Raji (cell line): Measurements from ENCODE around the gene IPO7.

Experiments
- POLR2A ChIP-seq: IDR thresholded peaks from 2 replicates; pipeline ENCODE4 v1.6.1; 2011; ENCODE audit warnings: low read depth, low read length, control low read depth; ENCODE audit not compliant: insufficient read depth

IPO7 gene

DNA sequence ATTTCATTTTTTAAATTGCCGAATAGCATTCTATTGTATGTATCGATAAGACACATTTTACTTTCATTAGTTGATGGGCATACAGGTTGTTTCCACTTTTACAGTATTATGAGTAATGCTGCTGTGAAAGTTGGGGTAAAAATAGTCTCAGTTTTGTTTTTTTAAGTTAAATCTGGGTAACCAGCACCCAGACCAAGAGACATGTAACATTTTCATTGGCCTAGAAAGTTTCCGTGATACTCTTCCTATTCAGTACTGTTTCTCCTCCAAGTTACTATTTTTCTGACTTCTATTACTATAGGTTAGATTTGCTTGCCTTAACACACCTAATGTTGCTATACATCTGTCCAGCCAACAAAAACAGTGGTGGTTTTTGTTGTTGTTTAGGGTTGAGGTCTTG is 12.3 kb downstream of the IPO7 start:
- TF ChIP-seq POLR2A, result no peak

DNA sequence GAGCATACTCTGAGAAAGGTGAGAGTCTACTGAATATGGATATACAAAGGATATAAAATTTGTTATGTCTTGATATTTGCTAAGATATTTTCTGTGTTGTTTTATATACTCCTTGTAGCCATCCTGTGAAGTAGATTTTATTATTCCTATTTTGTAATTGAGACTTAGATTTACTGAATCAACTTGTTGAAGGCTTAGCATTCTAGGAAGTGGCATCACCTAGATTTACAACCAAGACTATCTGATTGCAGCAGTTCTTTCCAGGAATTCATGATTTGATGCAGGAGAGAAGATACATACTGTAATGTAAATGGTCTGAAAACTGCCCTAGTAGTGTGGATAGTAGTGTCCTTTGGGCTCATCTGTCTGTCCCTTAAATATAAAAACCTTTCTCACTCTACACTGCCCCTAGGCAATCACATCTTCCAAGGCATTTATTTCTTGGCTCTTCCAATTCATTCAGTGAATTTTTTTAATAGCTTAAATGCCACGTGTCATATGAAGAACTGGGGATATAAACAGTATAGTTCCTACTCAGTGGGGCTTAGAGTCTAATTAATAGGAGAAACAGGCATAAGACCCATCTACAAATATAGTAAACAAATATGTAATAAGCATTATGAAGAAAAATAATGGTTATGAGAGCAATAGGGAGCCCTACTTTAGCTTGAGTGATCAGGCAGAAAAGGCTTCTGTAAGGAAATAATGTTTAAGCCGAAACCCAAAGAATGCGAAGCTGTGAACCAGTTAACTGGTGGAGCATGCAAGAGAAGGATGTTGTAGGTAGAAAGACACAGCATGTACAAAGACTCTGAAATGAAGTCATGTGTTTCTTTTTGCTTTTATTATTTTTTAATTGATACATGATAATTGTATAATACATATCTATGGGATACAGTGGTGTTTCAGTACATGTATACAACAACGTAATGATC is 13.6 kb downstream of the IPO7 start:
- TF ChIP-seq POLR2A, result no peak

DNA sequence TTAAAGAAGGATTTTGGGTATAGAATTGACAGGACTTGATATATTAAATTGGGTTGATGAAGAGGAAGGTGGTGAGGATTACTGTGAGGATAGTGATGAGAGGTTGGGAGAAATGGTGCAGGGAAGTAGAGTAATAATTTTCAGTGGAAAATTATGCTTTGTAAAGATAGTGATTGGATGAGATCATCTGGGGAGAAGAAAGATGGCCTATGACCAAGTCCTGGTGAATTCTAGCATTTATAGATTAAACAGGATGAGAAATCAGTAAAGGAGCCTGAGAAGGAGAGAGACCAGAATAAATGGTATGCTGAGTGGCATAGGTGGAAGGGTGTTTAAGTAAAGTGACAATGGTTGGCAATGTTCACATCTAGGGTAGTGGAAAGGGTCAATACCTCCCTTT is 15.0 kb downstream of the IPO7 start:
- no peak for TF ChIP-seq POLR2A

DNA sequence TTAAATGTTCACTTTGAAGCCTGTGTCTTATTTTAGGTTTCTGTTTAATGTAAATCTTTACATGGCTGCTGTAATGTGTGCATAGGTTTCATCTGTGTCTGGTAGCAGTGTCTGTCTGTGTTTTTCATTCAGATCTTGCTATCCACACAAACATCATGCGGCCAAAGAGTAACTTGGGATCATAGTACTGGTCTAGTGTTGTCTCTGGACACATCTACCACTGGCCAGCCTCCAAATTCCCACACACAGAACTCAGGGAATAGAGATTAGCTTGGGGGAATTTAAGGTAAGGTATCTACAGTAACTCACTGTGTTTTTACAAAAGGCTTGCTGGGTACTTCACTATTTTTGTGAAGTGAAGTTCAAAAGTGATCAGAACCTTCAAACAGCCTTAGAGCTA is 44.3 kb downstream of the IPO7 start:
- no peak for TF ChIP-seq POLR2A

DNA sequence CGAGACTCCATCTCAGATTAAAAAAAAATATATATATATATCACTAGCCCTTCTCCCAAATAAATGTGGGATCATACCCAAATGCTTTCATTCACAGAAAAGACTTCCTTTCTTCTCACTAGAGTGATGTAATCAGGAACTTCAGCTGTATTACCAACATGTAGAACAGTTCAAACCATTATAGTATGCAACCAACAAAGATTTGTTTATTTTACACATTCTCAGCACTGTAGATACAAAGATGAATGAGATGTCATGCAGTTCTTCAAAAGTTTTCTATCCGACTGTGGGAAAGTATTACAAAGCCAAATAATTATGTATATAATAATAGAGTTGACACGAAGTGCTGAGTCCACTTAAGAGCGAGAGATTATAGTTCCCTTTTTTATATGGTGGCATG is 54.2 kb downstream of the IPO7 start:
- no peak for TF ChIP-seq POLR2A

DNA sequence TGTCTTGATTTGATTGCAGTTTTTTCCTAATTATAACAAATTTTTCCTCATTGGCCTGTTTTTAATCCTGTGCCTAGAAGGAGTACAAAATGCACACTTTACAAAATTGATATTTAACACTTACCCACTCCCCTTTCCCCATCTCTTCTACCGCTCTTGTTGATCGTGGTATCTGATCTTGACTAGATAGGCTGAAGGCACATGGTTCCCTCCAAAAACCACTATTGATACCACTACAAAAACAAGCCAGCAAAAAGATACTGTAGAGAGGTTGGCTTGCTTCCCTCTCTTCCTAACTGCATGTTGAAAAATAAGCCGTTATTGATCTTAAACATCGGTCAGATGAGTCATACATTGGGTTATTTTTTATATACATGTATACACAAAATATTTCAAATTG is 61.8 kb downstream of the IPO7 start:
- TF ChIP-seq POLR2A, result no peak

DNA sequence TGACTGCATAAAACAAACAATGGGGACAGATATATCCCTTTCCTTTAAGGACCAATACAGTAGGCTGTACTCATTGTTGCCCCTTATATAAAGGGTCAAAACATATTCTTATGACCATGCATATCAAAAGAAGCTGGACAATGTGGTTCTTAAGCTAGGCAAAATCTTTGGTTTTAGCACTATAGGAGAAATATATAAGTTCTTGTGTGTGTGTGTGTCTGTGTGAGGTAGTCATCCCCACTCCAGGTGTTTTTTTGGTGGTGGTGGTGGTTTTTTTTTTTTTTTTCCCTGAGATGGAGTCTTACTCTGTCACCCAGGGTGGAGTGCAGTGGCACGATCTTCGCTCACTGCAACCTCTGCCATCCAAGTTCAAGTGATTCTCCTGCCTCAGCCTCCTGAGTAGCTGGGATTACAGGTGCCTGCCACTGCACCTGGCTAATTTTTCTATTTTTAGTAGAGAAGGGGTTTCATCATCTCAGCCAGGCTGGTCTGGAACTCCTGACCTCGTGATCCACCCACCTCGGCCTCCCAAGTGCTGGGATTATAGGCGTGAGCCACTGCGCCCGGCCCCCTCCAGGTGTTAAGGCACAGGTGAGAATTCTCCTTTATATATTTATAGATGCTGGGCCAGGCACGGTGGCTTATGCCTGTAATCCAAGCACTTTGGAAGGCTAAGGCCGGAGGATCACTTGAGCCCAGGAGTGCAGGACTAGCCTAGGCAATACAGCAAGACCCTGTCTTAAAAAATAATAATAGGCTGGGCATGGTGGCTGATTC is 64.3 kb downstream of the IPO7 start:
- TF ChIP-seq POLR2A, result no peak

DNA sequence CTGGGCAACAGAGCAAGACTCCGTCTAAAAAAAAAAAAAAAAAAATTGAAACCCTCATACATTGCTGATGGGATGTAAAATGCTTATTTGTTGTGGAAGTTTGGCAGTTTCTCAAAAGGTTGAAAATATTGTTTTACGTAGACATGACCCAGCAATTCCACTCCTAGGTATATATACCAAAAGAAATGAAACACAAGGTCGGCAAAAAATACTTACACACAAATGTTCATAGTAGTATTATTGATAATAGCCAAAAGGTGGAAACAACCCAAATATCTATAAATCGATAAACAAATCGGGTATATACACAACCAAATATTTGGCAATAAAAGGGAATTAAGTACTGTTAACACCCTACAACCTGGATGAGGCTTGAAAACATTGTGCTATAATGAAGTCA is 71.3 kb downstream of the IPO7 start:
- no peak for TF ChIP-seq POLR2A

DNA sequence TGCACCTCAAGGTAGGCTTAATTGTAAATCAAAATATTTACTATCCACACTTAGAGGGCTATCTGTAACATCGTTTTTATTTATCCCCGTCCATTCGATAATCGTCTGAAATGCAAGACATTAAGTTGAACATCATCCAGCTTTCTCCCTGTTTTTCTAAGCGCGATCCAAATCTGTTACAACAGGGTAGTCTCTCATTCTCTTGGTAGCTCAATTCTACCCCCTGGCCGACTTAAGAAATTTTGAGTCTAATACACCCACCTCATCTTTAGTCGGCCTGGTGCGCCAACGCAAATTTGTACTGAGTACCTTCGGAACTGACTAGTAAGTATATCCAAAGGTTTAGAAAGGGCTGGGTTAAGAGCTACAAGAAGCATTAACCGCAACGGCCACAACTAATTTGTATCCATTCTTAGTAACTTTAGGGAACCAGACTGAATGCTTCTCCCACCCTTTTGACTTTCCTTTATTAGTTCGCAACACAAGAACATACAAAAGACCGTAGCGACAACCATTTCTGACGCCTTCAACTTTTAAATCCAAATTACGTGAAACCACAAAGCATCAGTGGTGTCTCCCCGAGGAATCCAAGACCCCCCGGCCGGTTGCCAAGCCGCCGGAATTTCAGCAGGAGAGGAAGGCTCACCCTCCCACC is 75.3 kb downstream of the IPO7 start:
- no peak for TF ChIP-seq POLR2A

DNA sequence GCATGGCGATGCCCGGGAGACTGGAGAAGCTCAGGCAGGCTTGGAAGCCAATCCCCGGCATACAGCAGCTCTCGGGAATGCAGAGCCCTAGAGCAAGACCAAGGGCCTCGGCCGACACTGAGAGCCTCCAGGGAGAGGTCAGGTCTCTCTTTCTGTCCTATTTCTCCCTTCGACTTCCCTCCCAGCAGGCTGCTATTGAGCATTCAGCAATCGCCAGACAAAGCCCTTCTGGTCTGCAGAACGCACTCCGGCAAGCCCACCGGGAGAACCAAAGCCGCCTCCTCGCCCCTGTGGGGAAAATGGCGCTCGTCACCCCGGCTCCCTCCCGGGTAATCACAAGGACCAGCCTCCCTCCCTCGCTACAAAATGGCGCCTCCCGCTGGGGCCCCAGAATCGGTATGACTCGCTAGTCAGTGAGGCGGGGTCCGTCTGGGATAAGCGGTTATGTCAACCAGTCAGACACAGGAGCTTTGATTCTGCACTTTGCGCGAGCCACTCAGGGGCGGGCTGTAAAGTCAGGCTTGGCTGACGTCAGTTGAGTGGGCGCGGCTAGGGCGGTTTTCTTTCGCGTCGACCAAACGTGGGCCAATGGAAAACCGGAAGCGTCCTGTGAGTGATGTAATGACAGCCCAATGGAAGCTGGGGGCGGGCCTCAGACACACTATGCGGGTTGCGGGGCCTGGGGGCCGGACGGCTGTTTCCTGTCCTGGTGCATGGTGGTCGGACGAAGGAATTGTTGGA is 76.0 kb downstream of the IPO7 start, which contains the start of gene ZNF143:
TSS of gene ZNF143 (plus strand) at position 691 of the 741 bp plus-strand sequence. CDS start 10,297 bp downstream, outside the sequence.
- peak; percentile 76 for TF ChIP-seq POLR2A

DNA sequence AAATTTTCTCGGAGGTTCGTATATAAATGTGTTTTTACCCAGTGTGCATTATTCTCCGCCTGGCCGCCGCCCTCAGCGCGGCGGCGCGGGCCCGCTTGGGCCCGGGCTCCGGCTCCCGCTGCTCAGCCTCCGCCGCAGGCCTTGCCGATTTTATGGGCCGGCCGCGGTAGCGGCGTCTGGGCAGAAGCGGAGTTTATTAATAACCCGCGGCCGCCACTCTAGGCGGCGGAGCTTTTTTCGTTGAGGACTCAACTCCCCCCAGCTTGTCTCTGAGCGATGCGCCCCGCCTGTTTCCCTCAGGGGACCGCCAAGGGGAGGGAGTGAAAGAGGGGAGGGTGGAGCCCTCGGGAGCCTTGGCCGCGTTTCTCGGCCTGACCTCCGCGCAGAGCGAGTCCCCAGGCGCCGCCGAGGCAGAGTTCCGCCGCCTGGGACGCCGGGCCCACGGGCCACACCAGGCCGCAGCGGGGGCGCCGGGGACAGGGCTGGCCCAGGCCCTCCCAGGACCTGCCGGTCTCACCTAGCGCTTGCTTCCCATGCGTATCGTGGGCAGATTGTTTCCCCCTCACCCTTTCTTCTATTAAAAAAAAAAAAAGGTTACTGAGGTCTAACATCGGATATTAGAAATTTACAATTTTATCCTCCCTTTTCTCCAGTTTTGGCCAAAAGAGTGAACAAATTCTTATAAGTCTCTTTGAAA is 76.8 kb downstream of the IPO7 start:
- TF ChIP-seq POLR2A, result peak; percentile 74

DNA sequence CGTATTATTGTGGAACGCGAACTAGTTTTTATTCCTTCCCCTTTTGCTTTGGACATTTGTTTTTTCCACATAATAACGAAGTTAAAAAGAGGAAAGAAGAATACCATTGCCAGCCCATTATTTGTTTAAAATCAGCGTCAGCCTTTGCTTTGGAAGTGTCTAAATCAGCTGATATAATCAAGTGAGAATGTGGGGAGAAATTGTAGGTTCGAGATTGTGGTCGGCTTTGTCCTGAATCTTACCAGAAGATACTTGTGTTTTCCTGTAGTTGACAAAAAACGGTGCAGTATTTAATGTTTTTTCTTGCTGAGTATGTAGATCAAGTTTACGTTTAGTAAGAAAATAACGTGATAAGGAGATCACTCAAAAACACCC is 77.3 kb downstream of the IPO7 start:
- no peak for TF ChIP-seq POLR2A

DNA sequence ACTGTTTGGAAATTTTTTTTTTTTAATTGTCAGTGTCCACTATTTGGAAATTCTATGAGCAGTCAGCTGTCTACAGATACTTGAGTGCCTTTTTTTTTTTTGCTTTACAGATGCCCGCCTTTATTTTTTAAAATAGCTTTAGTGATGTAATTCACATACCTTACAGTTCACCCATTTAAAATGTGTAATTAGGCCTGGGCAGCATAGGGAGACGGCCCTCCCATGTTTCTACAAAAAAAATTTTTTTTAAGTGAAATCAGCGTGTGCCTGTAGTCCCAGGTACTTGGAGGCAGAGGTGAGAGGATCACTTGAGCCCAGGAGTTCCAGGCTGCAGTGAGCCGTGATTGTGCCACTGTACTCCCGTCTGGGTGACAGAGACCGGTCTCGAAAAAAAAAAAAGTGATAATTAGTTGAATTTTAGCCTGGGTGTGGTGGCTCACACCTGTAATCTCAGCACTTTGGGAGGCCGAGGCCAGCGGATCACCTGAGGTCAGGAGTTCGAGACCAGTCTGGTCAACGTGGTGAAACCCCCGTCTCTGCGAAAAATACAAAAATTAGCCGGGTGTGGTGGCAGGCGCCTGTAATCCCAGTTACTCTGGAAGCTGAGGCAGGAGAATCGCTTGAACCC is 77.8 kb downstream of the IPO7 start:
- no peak for TF ChIP-seq POLR2A
